Measurements from ENCODE around the gene GALE.
"Not testable (repeated sequence)": the region's sequence is repeated elsewhere in the genome, so short reads cannot be mapped to it uniquely, and the experiment has no call there.

Gene GALE

GRCh38 chr1:23803674-23804073 is 3.1 kb upstream of the GALE start:
- in situ Hi-C loops (cut with HindIII; ENCODE audit: low sequenced_read_pairs) = no loop called here
- no peak for DNase-seq (ENCODE audit: low read depth, low spot score)
- no peak for TF ChIP-seq CTCF (IDR thresholded peaks at IDR 0.05; ENCODE audit: low read depth, low read length)
- H3K4me3 ChIP-seq (ENCODE audit: low read depth, low read length) = no peak overlapping the region

- DNase-seq (ENCODE audit: low read depth, low spot score); H3K4me3 ChIP-seq (ENCODE audit: low read depth, low read length); in situ Hi-C loops (cut with HindIII; ENCODE audit: low sequenced_read_pairs): not testable (repeated sequence)
Measured at GRCh38 chr1:23802809-23803342, 2.3 kb upstream of the GALE start.

GRCh38 chr1:23801876-23802275 is 1.3 kb upstream of the GALE start:
- DNase-seq (ENCODE audit: low read depth, low spot score) = no peak
- TF ChIP-seq CTCF (IDR thresholded peaks at IDR 0.05; ENCODE audit: low read depth, low read length) = no peak
- in situ Hi-C loops (cut with HindIII; ENCODE audit: low sequenced_read_pairs) = no loop called here
- no peak overlapping the region for H3K4me3 ChIP-seq (ENCODE audit: low read depth, low read length)

- no peak for TF ChIP-seq CTCF (IDR thresholded peaks at IDR 0.05; ENCODE audit: low read depth, low read length)
- peak overlapping the region; percentile 81 for H3K4me3 ChIP-seq (ENCODE audit: low read depth, low read length)
- no peak for DNase-seq (ENCODE audit: low read depth, low spot score)
- in situ Hi-C loops (cut with HindIII; ENCODE audit: low sequenced_read_pairs) = no loop called here
Measured at GRCh38 chr1:23801338-23801748, 789 bp upstream of the GALE start.

- TF ChIP-seq CTCF (IDR thresholded peaks at IDR 0.05; ENCODE audit: low read depth, low read length) = no peak
- peak; percentile 64 for DNase-seq (ENCODE audit: low read depth, low spot score)
- H3K4me3 ChIP-seq (ENCODE audit: low read depth, low read length) = peak overlapping the region; percentile 81
- in situ Hi-C loops (cut with HindIII; ENCODE audit: low sequenced_read_pairs) = no loop called here
Measured at GRCh38 chr1:23799570-23800399, 769 bp downstream of the GALE start.

GRCh38 chr1:23799255-23799569 is 1.3 kb downstream of the GALE start:
- in situ Hi-C loops (cut with HindIII; ENCODE audit: low sequenced_read_pairs) = no loop called here
- no peak for TF ChIP-seq CTCF (IDR thresholded peaks at IDR 0.05; ENCODE audit: low read depth, low read length)
- no peak for DNase-seq (ENCODE audit: low read depth, low spot score)
- peak overlapping the region; percentile 81 for H3K4me3 ChIP-seq (ENCODE audit: low read depth, low read length)

- no peak for DNase-seq (ENCODE audit: low read depth, low spot score)
- in situ Hi-C loops (cut with HindIII; ENCODE audit: low sequenced_read_pairs) = no loop called here
- peak; percentile 4 for TF ChIP-seq CTCF (IDR thresholded peaks at IDR 0.05; ENCODE audit: low read depth, low read length)
- no peak overlapping the region for H3K4me3 ChIP-seq (ENCODE audit: low read depth, low read length)
Measured at GRCh38 chr1:23798662-23799142, 1.9 kb downstream of the GALE start.
